Motor neuron (in vitro differentiated cells): Measurements from ENCODE around the gene PLCB4. TPM values are rescaled to one million over a fixed set of nuclear protein-coding genes. Genes with fewer than 3 reads are reported as not detected.
"Not testable (repeated sequence)": the region's sequence is repeated elsewhere in the genome, so short reads cannot be mapped to it uniquely, and the experiment has no call there.

Source experiments
- ATAC-seq, 8 experiments: fragments of 200-7000 bp; cut with Tn5 transposase; replicated peaks in 6 of 8; 2 replicates each; pipeline ENCODE4 v1.8.0; 2021; ENCODE audit warnings: mild to moderate bottlenecking in 8 of 8, moderate library complexity in 8 of 8
- H3K27ac ChIP-seq, 2 donors: fragments of 250-450 bp; sonication (Bioruptor Pico); 2 replicates each; pipeline ENCODE4 v1.9.0; 2021; ENCODE audit warnings: antibody characterized with exemption in 2 of 2, mild to moderate bottlenecking in 2 of 2, moderate library complexity in 1 of 2
- H3K4me1 ChIP-seq, 2 donors: fragments of 250-450 bp; sonication (Bioruptor Pico); replicated peaks in 1 of 2; 2 replicates each; pipeline ENCODE4 v1.6.1; 2021; ENCODE audit warnings: antibody characterized with exemption in 2 of 2, mild to moderate bottlenecking in 2 of 2, moderate library complexity in 1 of 2
- H3K4me3 ChIP-seq, 5 donors: fragments of 250-450 bp; sonication (Bioruptor Pico); 2 replicates each; pipeline ENCODE4 v1.9.0; 2021; ENCODE audit warnings: antibody characterized with exemption in 5 of 5, mild to moderate bottlenecking in 5 of 5, moderate library complexity in 4 of 5
- WGBS, 10 experiments: fragments of 450-650 bp; shearing (Covaris generic); methylation state at CpG; one replicate each; pipeline ENCODE4 v1.0.0; 2022; 5-methylcytosine and 5-hydroxymethylcytosine counted together
- in situ Hi-C, 9 experiments: fragments of 400-800 bp; cut with MboI; loops; one replicate each; pipeline ENCODE4 v1.15.0; 2021; ENCODE audit warnings: low sequenced_read_pairs in 9 of 9, low pct_unique_long_range_greater_than_20kb in 2 of 9; ENCODE audit not compliant: unreplicated experiment in 9 of 9
- total RNA-seq, 8 experiments: library from RNA; unstranded; fragments of 300-600 nt; gene quantifications; 2 replicates each; pipeline versions ENCODE4 v1.2.3 to v1.2.4, GENCODE V29; 2022

The PLCB4 gene
- total RNA-seq, 8 experiments from 2014 or later = 4.4 to 27.2 (median 16.2) TPM

DNA sequence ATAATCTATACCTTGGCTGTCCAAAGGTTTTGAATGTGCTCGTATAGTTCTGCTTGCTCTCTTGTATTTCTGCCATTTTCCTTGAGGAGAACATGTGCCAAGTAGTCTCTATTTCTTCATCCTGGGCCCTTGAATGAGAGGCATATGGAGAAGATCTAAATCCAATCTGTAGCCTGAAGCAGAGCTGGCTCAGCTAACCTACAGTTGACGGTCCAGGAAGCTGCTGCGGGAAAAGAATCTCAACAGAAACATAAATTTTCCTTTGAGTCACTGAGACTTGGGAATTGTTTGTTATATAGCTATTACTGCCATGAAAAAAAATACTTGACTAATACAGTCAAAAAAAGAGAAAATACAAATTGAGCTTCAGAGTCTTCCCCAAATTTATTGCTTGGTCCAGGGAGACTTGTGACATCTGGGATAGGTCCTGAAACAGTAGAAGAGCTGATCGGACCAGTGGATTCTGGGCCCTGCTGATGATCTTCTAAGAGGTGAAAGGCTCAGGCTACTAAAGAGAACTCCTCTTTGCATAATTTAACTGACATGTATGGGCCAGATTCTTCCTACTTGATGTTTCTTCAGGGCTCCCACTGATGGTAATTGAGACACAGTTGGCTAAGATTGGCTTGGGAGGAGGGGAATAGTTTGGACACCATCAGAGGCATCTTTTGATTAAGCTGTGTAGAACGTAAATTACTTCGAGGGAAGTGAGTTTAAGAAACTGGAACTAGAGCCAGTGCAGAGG, 29.9 kb upstream of the PLCB4 start:
- WGBS, 10 experiments = 32 to 100% (median 52%) methylated on average over 1 to 6 of the region's 6 CpGs; no CpG with 5 or more reads in 1 of the 10 experiments
- Histone ChIP-seq H3K4me1 (peaks cover 0 to 7% of the 10 kb centered on the region in 2 donors), H3K27ac (no peak overlapping the region), H3K4me3 (no peak overlapping the region)
- no peak for ATAC-seq
- in situ Hi-C loops = no loop called here

DNA sequence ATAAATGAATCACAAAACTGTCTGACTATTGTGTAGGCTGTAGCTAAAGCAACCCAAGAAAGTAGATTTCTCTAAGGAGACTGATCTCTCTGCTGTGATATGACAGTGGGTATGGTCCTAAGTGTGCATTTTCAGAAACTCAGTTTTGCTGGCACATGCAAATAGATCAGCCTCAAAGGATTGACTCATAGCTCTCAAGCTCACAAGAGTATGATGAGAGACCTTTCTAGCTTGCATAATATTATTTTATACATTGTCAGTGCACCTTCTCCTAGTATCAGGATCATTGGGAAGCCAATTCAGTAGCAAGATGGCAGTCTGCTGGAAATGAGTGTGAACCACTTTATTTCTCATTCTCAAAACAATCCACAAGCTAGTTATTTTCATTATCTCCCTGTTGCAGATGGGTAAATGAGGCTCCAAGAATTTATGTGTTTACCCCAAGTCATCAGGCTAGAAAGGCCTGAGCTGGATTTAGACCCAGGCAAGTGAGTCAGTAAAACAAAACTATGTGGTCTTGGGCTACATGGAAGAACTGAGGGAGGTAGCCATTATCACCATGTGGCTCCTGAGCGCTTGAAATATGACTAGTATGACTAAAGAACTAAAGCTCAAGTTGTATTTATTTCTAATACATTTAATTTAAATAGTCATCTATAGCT, 27.9 kb upstream of the PLCB4 start:
- 80 to 100% (median 96%) methylated on average over 1 of the region's 1 CpG; no CpG with 5 or more reads in 6 of the 10 experiments for WGBS, 10 experiments
- H3K4me1 ChIP-seq = peaks cover 0 to 7% of the 10 kb centered on the region in 2 donors
- peak in 7 of 8 experiments; percentile 30 to 92 (median 62) for ATAC-seq
- in situ Hi-C loops = no loop called here
- H3K4me3 ChIP-seq = no peak overlapping the region
- no peak overlapping the region for H3K27ac ChIP-seq

DNA sequence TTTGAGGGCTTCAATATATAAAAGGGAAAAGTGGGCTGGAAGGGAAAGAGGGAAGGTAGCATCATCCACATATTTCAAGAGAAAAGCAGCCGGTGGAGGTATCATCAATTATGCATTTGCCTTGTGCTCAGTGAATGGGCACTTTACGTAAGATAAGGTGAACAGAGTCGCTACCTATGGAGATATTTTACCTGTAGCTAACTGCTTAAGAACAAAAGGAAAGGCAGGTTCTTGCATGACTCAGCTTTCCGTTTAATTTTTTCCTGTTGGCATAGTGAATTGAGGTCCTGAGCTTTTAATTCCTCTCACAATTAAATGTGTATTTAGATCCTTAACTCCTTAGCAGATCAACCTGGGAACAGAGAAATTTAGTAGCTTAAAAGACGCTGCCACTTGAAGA, 25.5 kb upstream of the PLCB4 start:
- in situ Hi-C loops = no loop called here
- Histone ChIP-seq H3K4me3 (no peak overlapping the region), H3K4me1 (peaks cover 0 to 7% of the 10 kb centered on the region in 2 donors), H3K27ac (no peak overlapping the region)
- no peak for ATAC-seq
- 70 to 100% (median 93%) methylated on average over 1 to 5 of the region's 5 CpGs for WGBS, 10 experiments

DNA sequence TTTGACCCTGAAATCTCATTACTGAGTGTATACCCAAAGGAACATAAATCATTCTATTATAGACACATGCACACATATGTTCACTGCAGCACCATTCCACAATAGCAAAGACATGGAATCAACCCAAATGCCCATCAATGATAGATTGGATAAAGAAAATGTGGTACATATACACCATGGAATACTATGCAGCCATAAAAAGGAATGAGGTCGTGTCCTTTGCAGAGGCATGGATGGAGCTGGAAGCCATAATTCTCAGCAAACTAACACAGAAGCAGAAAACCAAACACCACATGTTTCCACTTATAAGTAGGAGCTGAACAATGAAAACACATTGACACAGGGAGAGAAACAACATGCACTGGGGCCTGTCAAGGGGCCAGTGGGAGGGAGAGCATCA, 21.0 kb upstream of the PLCB4 start:
- in situ Hi-C loops, H3K4me1 ChIP-seq, H3K4me3 ChIP-seq, H3K27ac ChIP-seq, ATAC-seq: not testable (repeated sequence)
- WGBS, 10 experiments = 33 to 100% (median 80%) methylated on average over 1 of the region's 1 CpG; no CpG with 5 or more reads in 5 of the 10 experiments

DNA sequence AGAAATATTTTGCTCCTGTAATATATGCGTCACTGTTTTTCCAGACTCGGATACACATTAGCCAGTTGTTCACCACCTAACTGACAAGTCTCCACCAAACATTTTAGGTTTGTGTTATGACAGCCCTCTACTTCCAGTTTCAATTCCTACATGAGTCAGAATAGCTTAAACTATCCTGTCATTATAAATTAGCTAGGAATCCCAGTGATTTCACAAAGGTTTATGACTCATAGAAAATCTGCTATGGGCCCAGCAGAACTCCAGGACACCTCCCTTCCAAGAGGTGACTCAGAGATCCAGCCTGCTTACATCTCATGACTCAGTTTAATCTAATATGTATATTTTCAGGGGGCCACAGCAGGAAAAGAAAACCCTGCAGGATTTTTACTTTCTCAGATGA, 17.4 kb upstream of the PLCB4 start:
- H3K4me3 ChIP-seq = no peak overlapping the region
- no peak overlapping the region for H3K27ac ChIP-seq
- in situ Hi-C loops = loop anchor here in 2 of 9 experiments (25.0 kb wide), 1 partner anchor 189 kb away; no protein-coding TSS in a partner anchor
- WGBS, 10 experiments = 0 to 100% (median 97%) methylated on average over 1 to 2 of the region's 2 CpGs; no CpG with 5 or more reads in 4 of the 10 experiments
- peak; percentile 77 to 99 (median 98) for ATAC-seq
- H3K4me1 ChIP-seq = peaks cover 0 to 2% of the 10 kb centered on the region in 2 donors

DNA sequence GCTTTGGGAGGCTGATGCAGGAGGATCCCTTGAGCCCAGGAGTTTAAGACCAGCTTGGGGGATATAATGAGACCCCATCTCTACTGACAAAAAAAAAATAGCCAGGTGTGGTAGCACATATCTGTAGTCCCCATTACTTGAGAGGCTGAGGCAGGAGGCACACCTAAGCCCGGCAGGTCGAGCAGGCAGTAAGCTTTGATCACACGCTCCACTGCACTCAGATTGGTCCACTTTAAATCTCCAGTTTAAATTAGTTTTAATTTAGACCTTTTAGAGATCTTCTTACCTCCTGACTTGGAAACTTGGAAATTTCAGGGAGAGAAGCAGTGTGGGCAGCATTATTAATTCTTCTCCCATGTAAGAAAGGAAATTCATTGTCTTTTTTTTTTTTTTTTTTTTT, 16.8 kb upstream of the PLCB4 start:
- H3K4me1 ChIP-seq = peaks cover 0 to 2% of the 10 kb centered on the region in 2 donors
- 50 to 82% (median 68%) methylated on average over 1 to 3 of the region's 3 CpGs; no CpG with 5 or more reads in 4 of the 10 experiments for WGBS, 10 experiments
- in situ Hi-C loops = loop anchor here in 2 of 9 experiments (25.0 kb wide), 1 partner anchor 190 kb away; no protein-coding TSS in a partner anchor
- ATAC-seq = peak in 1 of 8 experiments; percentile 4
- no peak overlapping the region for H3K27ac ChIP-seq
- H3K4me3 ChIP-seq = no peak overlapping the region

DNA sequence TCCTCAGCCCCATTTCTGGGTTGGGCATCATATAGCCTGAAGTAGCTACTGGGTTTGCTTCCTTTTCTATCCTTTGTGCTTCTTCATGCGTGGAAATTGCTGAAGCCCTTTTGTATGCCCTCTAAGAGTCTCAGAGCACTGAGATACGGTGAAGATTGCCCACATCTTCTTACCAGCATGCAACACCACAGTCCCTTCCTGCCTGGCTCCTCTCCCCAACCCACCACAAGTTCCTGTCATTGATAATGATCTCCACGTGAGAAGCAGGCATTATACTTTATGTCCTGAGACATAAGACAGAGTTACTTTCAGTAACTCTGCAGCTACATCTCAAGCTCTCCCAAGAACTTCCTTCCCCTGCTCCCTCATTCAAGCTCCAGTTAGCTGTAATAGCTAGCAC, 15.8 kb upstream of the PLCB4 start:
- 37 to 100% (median 86%) methylated on average over 1 to 3 of the region's 3 CpGs; no CpG with 5 or more reads in 5 of the 10 experiments for WGBS, 10 experiments
- Histone ChIP-seq H3K4me3 (no peak overlapping the region), H3K4me1 (peaks cover 0 to 2% of the 10 kb centered on the region in 2 donors), H3K27ac (no peak overlapping the region)
- in situ Hi-C loops = loop anchor here in 2 of 9 experiments (25.0 kb wide), 1 partner anchor 191 kb away; no protein-coding TSS in a partner anchor
- ATAC-seq = no peak

DNA sequence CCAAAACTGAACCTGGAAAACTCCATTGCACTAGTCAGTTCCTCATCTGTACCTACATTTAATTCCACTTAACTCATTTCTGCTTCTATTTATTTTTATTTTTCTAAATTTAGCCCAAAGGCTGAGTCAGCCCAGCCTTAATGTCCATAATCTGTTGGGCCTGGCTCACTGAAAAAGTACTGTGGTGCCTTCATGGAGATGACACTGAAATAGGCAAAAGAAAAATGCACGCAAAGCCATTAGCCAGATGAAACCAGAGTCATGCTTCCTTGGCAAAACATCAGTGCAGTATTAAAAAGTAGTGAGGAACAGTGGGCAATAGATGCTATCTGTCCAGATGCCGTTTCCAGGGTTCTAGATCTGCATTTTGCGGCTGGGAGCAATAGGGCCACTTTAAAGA, 14.7 kb upstream of the PLCB4 start:
- ATAC-seq = peak in 2 of 8 experiments; percentile 24 to 29
- WGBS, 10 experiments = 12 to 100% (median 92%) methylated on average over 1 to 3 of the region's 3 CpGs; no CpG with 5 or more reads in 1 of the 10 experiments
- H3K4me1 ChIP-seq = peaks cover 0 to 2% of the 10 kb centered on the region in 2 donors
- in situ Hi-C loops = loop anchor here in 2 of 9 experiments (25.0 kb wide), 1 partner anchor 192 kb away; no protein-coding TSS in a partner anchor
- no peak overlapping the region for H3K4me3 ChIP-seq
- no peak overlapping the region for H3K27ac ChIP-seq

DNA sequence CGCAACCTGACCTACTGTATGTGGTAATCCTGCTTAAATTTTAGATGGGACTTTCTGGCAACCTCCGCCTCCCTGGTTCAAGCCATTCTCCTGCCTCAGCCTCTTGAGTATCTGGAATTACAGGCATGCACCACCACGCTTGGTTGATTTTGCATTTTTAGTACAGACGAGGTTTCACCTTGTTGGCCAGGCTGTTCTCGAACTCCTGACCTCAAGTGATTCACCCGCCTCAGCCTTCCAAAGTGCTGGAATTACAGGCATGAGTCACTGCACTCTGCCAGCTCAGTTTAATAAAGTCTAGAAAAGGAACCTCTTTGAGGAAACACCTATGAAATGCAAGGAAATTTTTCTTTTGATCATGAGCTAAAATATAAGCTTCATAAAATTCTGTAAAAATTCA, 9.0 kb upstream of the PLCB4 start:
- in situ Hi-C loops = loop anchor here in 2 of 9 experiments (25.0 kb wide), 1 partner anchor 198 kb away; no protein-coding TSS in a partner anchor
- Histone ChIP-seq H3K4me1 (no peaks in the 10 kb centered on the region), H3K27ac (no peak overlapping the region), H3K4me3 (no peak overlapping the region)
- WGBS, 10 experiments = 47 to 100% (median 93%) methylated on average over 1 to 5 of the region's 6 CpGs; no CpG with 5 or more reads in 1 of the 10 experiments
- no peak for ATAC-seq

DNA sequence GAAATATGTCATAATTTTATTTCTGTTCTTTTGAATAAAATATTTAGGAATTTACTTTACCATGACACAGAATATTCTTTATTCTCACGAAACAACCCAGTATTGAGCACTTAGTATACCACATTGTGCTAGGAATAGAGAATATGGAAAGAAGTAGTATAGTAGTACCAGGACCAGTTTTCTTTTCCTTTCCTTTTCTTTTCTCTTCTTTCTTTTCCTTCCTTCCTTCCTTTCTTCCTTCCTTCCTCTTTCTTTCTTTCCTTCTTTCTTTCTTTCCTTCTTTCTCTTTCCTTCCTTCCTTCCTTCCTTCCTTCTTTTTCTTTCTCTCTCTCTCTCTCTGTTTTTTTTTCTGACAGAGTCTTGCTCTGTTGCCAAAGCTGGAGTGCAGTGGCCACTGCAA, 7.5 kb upstream of the PLCB4 start:
- WGBS, 10 experiments = 71 to 100% (median 88%) methylated on average over 1 of the region's 1 CpG; no CpG with 5 or more reads in 2 of the 10 experiments
- no peak overlapping the region for H3K27ac ChIP-seq
- no peak for ATAC-seq
- H3K4me1 ChIP-seq = no peaks in the 10 kb centered on the region
- in situ Hi-C loops = loop anchor here in 2 of 9 experiments (25.0 kb wide), 1 partner anchor 199 kb away; no protein-coding TSS in a partner anchor
- H3K4me3 ChIP-seq = no peak overlapping the region

DNA sequence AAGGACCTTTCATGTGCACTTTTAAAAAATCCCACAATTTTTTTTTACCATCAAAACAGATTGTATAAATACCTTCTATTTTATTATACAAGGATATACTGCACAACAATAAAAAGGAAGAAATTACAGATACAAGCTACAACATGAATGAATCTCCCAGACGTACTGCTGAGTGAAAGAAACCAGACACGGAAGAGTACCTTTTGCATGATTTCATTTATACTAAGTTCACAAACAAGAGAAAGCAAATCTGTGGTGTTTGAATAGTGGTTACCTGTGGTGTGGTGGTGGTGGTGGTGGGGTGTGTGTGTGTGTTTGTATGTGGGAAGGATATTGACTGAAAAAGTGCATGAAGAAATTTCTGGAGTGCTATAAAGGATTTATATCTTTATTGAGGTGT, 6.8 kb upstream of the PLCB4 start:
- in situ Hi-C loops = loop anchor here in 2 of 9 experiments (25.0 kb wide), 1 partner anchor 200 kb away; no protein-coding TSS in a partner anchor
- ATAC-seq = no peak
- Histone ChIP-seq H3K4me1 (peaks cover 0 to 1% of the 10 kb centered on the region in 2 donors), H3K27ac (no peak overlapping the region), H3K4me3 (no peak overlapping the region)
- WGBS, 10 experiments = 77 to 100% (median 100%) methylated on average over 1 to 2 of the region's 2 CpGs; no CpG with 5 or more reads in 4 of the 10 experiments

DNA sequence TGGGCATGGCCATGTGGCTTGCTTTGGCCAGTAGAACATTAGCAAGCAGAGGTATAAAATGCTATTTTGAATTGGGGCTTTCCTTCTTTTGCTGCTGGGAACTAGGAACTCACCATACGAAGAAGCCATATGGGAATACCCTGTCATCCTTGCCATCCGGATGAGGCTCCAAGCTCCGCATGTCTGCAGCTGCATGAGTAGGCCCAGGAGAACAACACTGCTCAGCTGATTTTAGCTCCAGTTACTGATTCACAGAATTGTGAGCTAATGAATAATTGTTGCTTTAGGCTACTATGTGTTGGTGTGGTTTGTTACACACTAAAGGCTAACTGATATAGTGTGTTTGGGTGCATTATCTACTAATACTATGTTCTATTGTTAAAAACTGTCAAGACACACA, 2.7 kb upstream of the PLCB4 start:
- Histone ChIP-seq H3K4me1 (peaks cover 4 to 14% of the 10 kb centered on the region in 2 donors), H3K27ac (no peak overlapping the region), H3K4me3 (no peak overlapping the region)
- ATAC-seq = no peak
- in situ Hi-C loops = loop anchor here in 2 of 9 experiments (25.0 kb wide), 1 partner anchor 204 kb away; no protein-coding TSS in a partner anchor
- 62 to 100% (median 83%) methylated on average over 1 to 3 of the region's 3 CpGs; no CpG with 5 or more reads in 3 of the 10 experiments for WGBS, 10 experiments
